Choroid plexus epithelial cell (primary cell): ENCODE results near the gene CMKLR1.

Experiments used
- DNase-seq: peaks from one replicate; pipeline ENCODE4 v3.0.0-alpha.2; 2010; ENCODE audit warnings: low read depth
- H3K4me3 ChIP-seq: 2 replicates; pipeline ENCODE4 v1.5.1; 2011; ENCODE audit warnings: low read depth, mild to moderate bottlenecking, control low read depth, low read length, moderate library complexity
- TF ChIP-seq, protein P1 (sequence below): conservative IDR thresholded peaks from 2 replicates; pipeline ENCODE4 v1.5.1; 2011; ENCODE audit warnings: low read depth, mild to moderate bottlenecking, control low read depth, inconsistent platforms, low read length, moderate library complexity

Gene CMKLR1

DNA sequence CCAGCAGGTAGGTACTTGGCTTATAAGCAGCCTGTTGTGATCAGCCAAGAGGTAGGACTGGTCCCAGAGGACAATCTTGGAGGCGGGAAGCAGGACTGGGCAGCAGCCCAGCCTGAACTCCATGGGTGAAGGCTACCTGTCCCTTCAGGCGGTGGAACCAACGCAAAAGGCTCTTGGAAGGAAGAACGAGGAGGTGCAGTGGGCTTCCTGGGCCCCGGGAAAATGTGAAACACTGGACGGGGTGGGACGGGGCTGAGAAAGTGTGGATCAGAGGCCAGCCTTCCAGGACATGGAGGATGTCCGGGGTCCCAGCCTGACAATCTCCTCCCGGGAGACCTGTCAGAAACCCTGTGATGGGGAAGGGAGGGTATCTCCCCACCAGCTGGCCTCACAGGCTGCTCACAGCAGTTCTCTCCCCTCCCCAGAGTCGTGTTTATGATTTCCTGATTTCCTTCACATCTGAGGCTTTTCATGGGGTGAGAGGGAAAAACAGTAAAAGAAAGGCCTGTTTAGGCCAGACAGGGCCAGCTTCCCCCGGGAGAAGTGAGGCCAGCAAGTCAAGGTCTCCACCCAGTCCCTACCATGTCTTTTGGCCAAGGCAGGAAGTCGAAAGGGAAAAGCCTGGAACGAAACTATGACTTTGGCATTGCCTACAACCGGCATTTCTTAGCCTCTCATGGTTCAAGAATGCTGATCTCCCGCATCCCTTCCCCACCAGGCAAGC is 11.3 kb downstream of the CMKLR1 start:
- TF ChIP-seq, protein P1, sequence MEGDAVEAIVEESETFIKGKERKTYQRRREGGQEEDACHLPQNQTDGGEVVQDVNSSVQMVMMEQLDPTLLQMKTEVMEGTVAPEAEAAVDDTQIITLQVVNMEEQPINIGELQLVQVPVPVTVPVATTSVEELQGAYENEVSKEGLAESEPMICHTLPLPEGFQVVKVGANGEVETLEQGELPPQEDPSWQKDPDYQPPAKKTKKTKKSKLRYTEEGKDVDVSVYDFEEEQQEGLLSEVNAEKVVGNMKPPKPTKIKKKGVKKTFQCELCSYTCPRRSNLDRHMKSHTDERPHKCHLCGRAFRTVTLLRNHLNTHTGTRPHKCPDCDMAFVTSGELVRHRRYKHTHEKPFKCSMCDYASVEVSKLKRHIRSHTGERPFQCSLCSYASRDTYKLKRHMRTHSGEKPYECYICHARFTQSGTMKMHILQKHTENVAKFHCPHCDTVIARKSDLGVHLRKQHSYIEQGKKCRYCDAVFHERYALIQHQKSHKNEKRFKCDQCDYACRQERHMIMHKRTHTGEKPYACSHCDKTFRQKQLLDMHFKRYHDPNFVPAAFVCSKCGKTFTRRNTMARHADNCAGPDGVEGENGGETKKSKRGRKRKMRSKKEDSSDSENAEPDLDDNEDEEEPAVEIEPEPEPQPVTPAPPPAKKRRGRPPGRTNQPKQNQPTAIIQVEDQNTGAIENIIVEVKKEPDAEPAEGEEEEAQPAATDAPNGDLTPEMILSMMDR, result no peak
- DNase-seq, result no peak
- no peak overlapping the region for H3K4me3 ChIP-seq

DNA sequence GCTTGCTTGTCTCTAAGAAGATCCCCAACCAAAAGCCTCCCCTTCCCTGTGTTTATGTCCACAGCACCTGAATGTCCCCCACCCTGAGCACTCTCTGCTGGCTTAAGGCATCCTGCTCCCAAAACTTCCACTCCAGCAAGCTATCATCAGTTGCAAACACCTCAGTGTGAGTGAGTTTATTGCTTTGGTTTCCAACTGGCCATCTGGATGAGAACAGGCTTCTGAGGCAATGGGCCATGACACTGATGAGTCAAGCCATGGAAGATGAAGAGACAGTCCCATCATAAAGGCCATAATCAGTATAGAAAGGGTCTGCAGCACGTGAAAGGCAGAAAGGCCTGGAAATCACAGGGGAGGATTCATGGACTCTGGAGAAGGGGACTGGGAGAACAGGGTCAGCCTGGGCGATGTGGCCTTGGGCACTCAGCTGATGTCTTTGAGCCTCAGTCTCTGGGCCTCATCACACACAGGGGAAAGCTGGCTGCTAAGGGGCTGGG is 12.8 kb downstream of the CMKLR1 start:
- no peak overlapping the region for H3K4me3 ChIP-seq
- TF ChIP-seq, protein P1, result no peak
- no peak for DNase-seq

DNA sequence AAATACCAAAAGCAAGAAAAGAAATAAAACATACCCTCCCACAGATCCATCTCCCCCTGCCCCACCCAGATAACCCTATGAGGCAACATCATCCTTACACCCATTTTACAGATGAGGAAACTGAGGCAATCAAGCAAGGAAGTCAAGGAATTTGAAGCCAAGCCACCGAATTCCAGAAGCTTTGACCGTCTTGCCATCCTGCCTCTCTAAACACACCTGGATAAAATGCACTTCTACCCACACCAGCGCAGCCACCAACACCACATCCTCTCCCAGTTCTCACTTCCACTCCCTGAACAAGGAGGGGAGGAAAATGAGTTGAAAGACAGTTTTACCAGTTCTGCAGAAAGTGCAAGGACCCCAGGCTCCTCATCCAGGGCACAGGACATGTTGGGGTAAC is 13.6 kb downstream of the CMKLR1 start:
- TF ChIP-seq, protein P1, result no peak
- no peak overlapping the region for H3K4me3 ChIP-seq
- DNase-seq, result no peak

DNA sequence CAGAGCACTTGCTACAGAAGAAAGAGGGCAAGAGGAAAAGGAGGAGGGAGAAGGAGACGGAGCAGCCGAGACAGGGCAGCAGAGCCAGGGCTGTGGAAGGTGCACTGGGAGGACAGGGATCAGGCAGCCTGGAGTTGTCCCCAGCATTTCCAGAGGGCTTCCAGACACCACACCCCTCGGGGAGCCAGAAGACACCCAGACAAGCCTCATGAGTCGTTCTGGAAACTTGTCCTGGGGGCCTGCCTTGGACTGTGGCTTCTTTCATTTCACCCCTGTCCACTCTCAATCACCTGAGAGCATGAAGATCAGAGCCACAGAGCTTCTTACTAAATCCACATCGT is 14.1 kb downstream of the CMKLR1 start:
- no peak for DNase-seq
- TF ChIP-seq, protein P1, result no peak
- H3K4me3 ChIP-seq, result no peak overlapping the region

DNA sequence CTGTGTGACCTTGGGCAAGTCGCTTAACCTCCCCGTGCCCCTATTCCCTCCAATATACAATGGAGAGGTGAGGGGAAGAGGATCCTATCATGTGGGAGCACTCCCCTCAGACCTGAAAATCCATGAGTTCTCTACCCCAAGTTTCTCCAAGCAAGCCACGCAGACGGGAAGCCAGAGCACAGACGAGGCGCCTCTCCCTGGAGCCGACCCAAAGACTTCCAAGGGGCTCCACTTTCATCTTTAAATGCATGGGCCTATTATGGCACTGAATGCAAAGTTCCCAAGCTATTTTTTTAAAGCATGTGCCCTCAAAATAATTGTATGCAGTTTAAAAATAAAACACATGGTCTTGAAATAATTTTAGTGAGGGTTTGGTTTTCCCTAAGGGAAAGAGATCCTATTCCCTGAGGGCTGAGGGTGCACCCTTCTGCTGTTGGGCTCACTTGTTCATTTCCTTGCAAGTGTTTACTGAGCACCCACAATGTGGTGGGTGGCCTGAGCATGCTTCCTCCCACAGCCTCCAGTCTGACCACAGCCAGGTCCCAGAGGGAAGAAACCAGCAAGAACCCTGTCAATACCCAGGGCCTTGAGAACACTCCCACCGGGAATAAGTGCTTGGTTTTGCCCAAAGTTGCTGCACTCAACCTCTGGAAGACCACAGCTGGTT is 14.6 kb downstream of the CMKLR1 start:
- H3K4me3 ChIP-seq, result no peak overlapping the region
- DNase-seq, result no peak
- TF ChIP-seq, protein P1, result no peak

DNA sequence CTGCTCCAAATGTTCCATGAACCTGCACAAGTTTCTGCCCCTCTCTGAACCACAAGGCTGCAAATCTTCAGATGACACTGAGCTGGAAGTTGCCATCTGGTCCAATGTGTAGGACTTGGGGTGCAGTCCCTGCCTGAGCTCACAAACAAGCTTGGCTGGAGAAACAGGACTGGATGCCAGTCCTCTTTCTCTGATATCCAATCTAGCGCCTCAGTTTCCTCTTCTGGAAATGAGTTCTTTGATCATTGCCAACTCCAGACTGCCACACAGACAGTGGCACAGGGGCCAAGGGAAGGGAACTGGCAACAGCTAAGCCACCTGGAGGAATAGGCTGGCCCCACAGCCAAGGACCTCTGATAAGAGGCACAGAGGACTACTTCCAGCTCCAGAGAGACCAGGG is 15.5 kb downstream of the CMKLR1 start:
- DNase-seq, result no peak
- H3K4me3 ChIP-seq, result no peak overlapping the region
- TF ChIP-seq, protein P1, result no peak

DNA sequence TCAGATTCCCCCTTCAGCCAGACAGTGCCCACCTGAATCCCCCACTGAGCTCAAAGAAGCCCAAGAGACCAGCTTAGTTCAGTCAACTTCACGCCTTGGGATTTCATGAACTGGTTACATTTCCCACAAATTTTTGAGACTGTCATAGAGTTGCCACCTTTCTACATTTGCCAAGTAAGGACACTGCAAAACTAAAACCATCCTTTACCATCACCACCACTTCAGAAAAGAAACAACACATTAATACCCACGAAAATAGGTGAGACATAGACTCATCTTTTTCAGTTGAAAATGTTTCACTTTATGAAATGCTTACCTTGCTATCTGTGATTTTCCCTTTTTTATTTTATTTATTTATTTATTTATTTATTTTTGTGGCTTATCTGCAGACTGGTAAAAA is 16.1 kb downstream of the CMKLR1 start:
- TF ChIP-seq, protein P1, result no peak
- no peak overlapping the region for H3K4me3 ChIP-seq
- DNase-seq, result no peak
